Thyroid gland (tissue), 4 donors: Measurements from ENCODE around the gene ARRDC1. TPM values are rescaled to one million over a fixed set of nuclear protein-coding genes. Genes with fewer than 3 reads are reported as not detected.

Experiments
- DNase-seq, 2 donors: peaks; one replicate each; pipeline ENCODE4 v3.0.0-alpha.2; 2019
- H3K27ac ChIP-seq, 3 donors: fragments of 200-600 bp; sonication (generic); 1 replicate in 2 of 3; 2 replicates in 1 of 3; pipeline ENCODE4 v1.5.1; 2016 to 2019; ENCODE audit warnings: mild to moderate bottlenecking in 1 of 3, moderate library complexity in 1 of 3
- H3K27me3 ChIP-seq: fragments of 200-600 bp; sonication (generic); one replicate; pipeline ENCODE4 v1.5.1; 2019
- H3K36me3 ChIP-seq, 2 donors: fragments of 200-600 bp; sonication (generic); one replicate each; pipeline ENCODE4 v1.5.1; 2016 to 2019
- H3K4me1 ChIP-seq, 2 donors: fragments of 200-600 bp; sonication (generic); one replicate each; pipeline ENCODE4 v1.5.1; 2017 to 2019
- H3K4me3 ChIP-seq, 3 donors: fragments of 200-600 bp; sonication (generic); replicated peaks in 1 of 3; 1 replicate in 2 of 3; 2 replicates in 1 of 3; pipeline ENCODE4 v1.5.1; 2016; ENCODE audit warnings: mild to moderate bottlenecking in 1 of 3
- H3K9me3 ChIP-seq: fragments of 200-600 bp; sonication (generic); one replicate; pipeline ENCODE4 v1.5.1; 2017
- POLR2A ChIP-seq, 2 donors: fragments of 450-650 bp; IDR thresholded peaks; one replicate each; pipeline ENCODE4 v1.6.1; 2017; ENCODE audit warnings: antibody characterized with exemption in 2 of 2, mild to moderate bottlenecking in 2 of 2, moderate library complexity in 1 of 2
- WGBS, 2 donors: methylation state at CpG; one replicate each; pipeline ENCODE4 v1.1.5; 2017; 5-methylcytosine and 5-hydroxymethylcytosine counted together
- intact Hi-C: fragments of 100-400 bp; cut with DNase I; formaldehyde crosslinking; loops from one replicate; pipeline ENCODE4 v1.15.1; 2023
- total RNA-seq, 4 donors: library from RNA; depleted of rRNA; stranded (reverse); fragments of >200 nt; gene quantifications; one replicate each; pipeline ENCODE4 v1.2.3, GENCODE V29; 2016
- TF ChIP-seq, protein P1 (sequence below), 6 experiments: fragments of 200-600 bp in 3 of 6; fragments of 450-650 bp in 3 of 6; sonication (generic) in 3 of 6; IDR thresholded peaks; one replicate each; pipeline ENCODE4 v1.5.1; 2016 to 2019; ENCODE audit warnings: antibody characterized with exemption in 6 of 6, mild to moderate bottlenecking in 2 of 6, inconsistent platforms in 1 of 6, moderate library complexity in 1 of 6

The ARRDC1 gene
- total RNA-seq, 4 donors from 2014 or later: 45.6 to 66.2 (median 61.2) TPM

DNA sequence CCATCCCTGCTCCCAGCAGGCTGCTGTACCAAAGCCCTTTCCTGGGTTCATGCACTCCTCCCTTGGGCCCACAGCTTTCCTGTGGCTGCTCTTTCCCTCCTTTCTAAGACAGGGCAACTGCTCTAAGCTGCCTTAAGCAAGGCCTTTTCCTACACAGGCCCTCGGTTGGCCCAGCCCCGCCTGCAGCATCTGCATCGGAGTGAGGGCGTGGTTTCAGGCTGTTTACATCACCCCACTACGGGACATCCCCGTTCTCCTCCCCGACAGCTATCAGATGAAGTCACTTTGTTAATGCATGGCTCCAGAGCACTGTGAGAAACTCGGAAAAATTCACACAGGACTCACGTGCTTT, 30.1 kb upstream of the ARRDC1 start:
- WGBS, 2 donors: 78 to 90% methylated on average over 9 of the region's 9 CpGs
- TF ChIP-seq, protein P1, sequence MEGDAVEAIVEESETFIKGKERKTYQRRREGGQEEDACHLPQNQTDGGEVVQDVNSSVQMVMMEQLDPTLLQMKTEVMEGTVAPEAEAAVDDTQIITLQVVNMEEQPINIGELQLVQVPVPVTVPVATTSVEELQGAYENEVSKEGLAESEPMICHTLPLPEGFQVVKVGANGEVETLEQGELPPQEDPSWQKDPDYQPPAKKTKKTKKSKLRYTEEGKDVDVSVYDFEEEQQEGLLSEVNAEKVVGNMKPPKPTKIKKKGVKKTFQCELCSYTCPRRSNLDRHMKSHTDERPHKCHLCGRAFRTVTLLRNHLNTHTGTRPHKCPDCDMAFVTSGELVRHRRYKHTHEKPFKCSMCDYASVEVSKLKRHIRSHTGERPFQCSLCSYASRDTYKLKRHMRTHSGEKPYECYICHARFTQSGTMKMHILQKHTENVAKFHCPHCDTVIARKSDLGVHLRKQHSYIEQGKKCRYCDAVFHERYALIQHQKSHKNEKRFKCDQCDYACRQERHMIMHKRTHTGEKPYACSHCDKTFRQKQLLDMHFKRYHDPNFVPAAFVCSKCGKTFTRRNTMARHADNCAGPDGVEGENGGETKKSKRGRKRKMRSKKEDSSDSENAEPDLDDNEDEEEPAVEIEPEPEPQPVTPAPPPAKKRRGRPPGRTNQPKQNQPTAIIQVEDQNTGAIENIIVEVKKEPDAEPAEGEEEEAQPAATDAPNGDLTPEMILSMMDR (IDR thresholded peaks at IDR 0.05): no peak
- no peak for TF ChIP-seq POLR2A (IDR thresholded peaks at IDR 0.05)
- no peak overlapping the region for H3K27ac ChIP-seq
- peaks cover 16 to 23% of the 10 kb centered on the region in 2 donors for H3K36me3 ChIP-seq
- no peak for DNase-seq
- no peaks in the 10 kb centered on the region for H3K27me3 ChIP-seq
- peaks cover 13 to 19% of the 10 kb centered on the region in 2 donors for H3K4me1 ChIP-seq
- intact Hi-C loops: no loop called here
- no peaks in the 10 kb centered on the region for H3K9me3 ChIP-seq
- H3K4me3 ChIP-seq: no peak overlapping the region

DNA sequence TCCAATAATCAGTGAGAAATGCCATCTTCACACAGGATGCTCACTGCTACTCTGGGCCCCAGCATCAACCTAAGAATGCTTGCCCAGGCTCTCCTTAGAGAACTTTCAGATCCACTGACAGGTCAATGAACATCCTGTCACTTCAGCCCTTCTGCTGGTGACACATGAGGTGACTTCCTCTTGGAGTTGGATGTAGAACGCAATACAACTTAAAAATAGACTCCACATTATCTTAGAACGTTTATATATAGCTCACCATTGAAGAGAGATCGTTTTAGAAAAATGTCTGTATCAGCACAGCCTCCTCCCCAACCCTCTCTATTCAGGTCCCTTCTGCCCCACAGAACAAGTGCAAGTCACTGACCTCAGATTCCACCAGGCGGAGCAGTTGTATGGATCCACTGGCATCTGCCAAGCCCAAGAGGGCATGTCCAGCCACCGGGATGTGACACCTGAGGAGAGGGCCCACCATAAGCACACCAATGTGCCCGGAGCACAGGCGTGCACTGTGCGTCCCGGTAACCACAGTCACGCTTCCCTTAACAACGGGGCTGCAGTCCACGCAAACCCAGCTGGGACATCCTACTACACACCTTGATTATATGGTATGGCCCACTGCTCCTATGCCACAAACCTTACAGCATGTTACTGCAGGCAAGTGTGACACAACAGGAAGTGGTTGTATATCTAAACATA, 29.6 kb upstream of the ARRDC1 start:
- DNase-seq: no peak
- Histone ChIP-seq H3K27me3 (no peaks in the 10 kb centered on the region), H3K27ac (no peak overlapping the region), H3K4me1 (peaks cover 13 to 19% of the 10 kb centered on the region in 2 donors), H3K36me3 (peaks cover 16 to 23% of the 10 kb centered on the region in 2 donors), H3K9me3 (no peaks in the 10 kb centered on the region), H3K4me3 (no peak overlapping the region)
- 88 to 92% methylated on average over 12 of the region's 12 CpGs for WGBS, 2 donors
- intact Hi-C loops: no loop called here
- TF ChIP-seq, protein P1 (IDR thresholded peaks at IDR 0.05): no peak
- no peak for TF ChIP-seq POLR2A (IDR thresholded peaks at IDR 0.05)

DNA sequence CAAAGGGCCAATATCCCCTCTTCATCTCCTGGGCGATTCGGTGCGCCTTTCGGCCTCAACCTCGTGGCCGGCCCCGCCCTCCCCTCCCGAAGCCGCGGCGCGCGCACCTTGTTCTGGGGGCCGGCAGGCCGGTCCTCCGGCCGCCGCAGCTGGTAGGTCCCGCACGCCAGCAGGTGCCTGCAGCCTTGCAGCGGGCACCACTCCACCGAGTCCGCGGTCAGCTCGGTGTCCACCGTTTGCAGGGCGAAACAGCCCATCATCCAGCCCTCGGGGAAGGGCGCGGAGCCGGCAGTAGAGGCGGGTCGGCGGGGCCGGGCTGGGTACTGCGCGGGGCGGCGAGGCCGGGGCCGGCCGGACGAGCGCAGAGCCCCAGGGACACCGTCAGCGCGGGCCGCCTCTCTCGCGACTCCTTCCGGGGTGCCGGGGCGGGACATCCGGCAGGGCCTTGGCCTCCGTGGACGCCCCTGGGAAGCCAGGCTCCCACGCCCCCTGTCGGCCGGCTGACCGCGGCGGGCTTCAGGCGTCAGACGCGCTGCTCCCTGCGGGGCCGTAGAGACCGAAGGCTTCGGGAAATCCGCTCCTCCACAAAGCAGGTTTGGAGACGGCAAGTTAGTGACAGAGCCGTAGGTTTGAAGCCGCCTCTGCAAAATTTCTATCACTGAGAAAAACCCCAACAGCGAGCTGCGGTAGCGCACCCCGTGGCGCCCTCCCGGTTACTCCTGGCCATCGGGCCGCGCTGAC, 26.8 kb upstream of the ARRDC1 start, which contains the start of gene DPH7:
TSS of gene DPH7 (minus strand) at position 408 of the 741 bp plus-strand sequence. CDS start at position 260, 148 bp downstream.
- H3K27me3 ChIP-seq: no peaks in the 10 kb centered on the region
- H3K4me1 ChIP-seq: peaks cover 13 to 19% of the 10 kb centered on the region in 2 donors
- H3K9me3 ChIP-seq: no peaks in the 10 kb centered on the region
- H3K4me3 ChIP-seq: peak within 1 kb of the TSS; percentile 94 to 96 (median 94)
- H3K27ac ChIP-seq: peak within 1 kb of the TSS in 2 of 3 donors; percentile 44 to 72
- H3K36me3 ChIP-seq: peaks cover 13 to 16% of the 10 kb centered on the region in 2 donors
- intact Hi-C loops: no loop called here
- 0 to 1% methylated on average over 11 to 24 of the region's 82 CpGs for WGBS, 2 donors
- TF ChIP-seq, protein P1 (IDR thresholded peaks at IDR 0.05): peak; percentile 63 to 96 (median 86)
- TF ChIP-seq POLR2A (IDR thresholded peaks at IDR 0.05): peak in 1 of 2 donors; percentile 69
- peak; percentile 95 to 98 for DNase-seq

DNA sequence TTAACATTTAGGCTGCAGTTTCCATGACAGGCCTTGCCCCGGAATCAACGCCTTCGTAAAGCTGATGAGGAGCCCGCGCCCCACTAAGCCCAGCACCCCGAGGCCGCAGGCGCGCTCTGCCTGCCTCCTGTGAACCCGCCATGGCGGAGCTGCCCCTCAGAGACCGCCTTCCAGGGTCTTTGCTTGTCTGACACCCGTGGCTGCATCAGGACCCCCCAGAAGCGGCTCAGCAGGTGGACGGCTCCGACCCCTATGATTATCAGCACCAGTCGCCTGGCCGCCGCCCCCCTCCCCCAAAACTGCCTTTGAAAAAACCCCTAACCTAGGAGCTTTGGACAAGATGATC, 26.3 kb upstream of the ARRDC1 start:
- H3K27me3 ChIP-seq: no peaks in the 10 kb centered on the region
- H3K4me1 ChIP-seq: peaks cover 13 to 19% of the 10 kb centered on the region in 2 donors
- intact Hi-C loops: no loop called here
- peak overlapping the region in 2 of 3 donors; percentile 44 to 72 for H3K27ac ChIP-seq
- DNase-seq: no peak
- H3K4me3 ChIP-seq: peak overlapping the region in 2 of 3 donors; percentile 94
- TF ChIP-seq, protein P1 (IDR thresholded peaks at IDR 0.05): peak in 1 of 6 experiments; percentile 17
- no peak for TF ChIP-seq POLR2A (IDR thresholded peaks at IDR 0.05)
- peaks cover 8 to 12% of the 10 kb centered on the region in 2 donors for H3K36me3 ChIP-seq
- no peaks in the 10 kb centered on the region for H3K9me3 ChIP-seq
- 26 to 32% methylated on average over 4 to 6 of the region's 19 CpGs for WGBS, 2 donors
